Measurements from ENCODE around the gene RUSC2.

The RUSC2 gene

GRCh38 chr9:35478871-35479270 is 11.0 kb upstream of the RUSC2 start:
- H3K27ac ChIP-seq (ENCODE audit: low read depth, low read length): no peak overlapping the region
- H3K79me1 ChIP-seq (ENCODE audit: low read length): no peaks in the 10 kb centered on the region
- no peak overlapping the region for H3K4ac ChIP-seq (ENCODE audit: low read depth, low read length)
- H2AK5ac ChIP-seq (ENCODE audit: low read length): no peak overlapping the region
- no CpG with 5 or more reads among the region's 1 CpG for WGBS (ENCODE audit: extremely low coverage, insufficient coverage, low lambda C conversion rate)
- H3K56ac ChIP-seq (ENCODE audit: low read length): no peak overlapping the region
- H4K8ac ChIP-seq (ENCODE audit: low read depth, low read length): no peak overlapping the region
- H3K18ac ChIP-seq (ENCODE audit: low read length): no peak overlapping the region
- H3K4me3 ChIP-seq (ENCODE audit: low read length): no peak overlapping the region
- no peak overlapping the region for H3K23ac ChIP-seq (ENCODE audit: low read length)
- H3K9ac ChIP-seq (ENCODE audit: low read length): no peak overlapping the region
- H3K79me2 ChIP-seq (ENCODE audit: control insufficient read depth, insufficient read depth, low read length): no peaks in the 10 kb centered on the region
- H2BK5ac ChIP-seq (ENCODE audit: low read length): no peak overlapping the region
- H2BK15ac ChIP-seq (replicated peaks; ENCODE audit: low read depth): no peak overlapping the region
- no peaks in the 10 kb centered on the region for H3K27me3 ChIP-seq (ENCODE audit: insufficient read depth, low read length, poor library complexity)
- H4K5ac ChIP-seq (ENCODE audit: low read length): no peak overlapping the region
- H3K4me2 ChIP-seq (ENCODE audit: low read length): no peak overlapping the region
- DNase-seq: no peak
- H2BK120ac ChIP-seq (ENCODE audit: low read depth, low read length): no peak overlapping the region
- no peaks in the 10 kb centered on the region for H3K4me1 ChIP-seq (ENCODE audit: control insufficient read depth, low read depth, low read length)
- H3K36me3 ChIP-seq (ENCODE audit: control insufficient read depth, insufficient read depth, low read length): no peaks in the 10 kb centered on the region

GRCh38 chr9:35481347-35481975 is 8.4 kb upstream of the RUSC2 start:
- Histone ChIP-seq H3K79me2 (ENCODE audit: control insufficient read depth, insufficient read depth, low read length) (no peaks in the 10 kb centered on the region), H4K8ac (ENCODE audit: low read depth, low read length) (no peak overlapping the region), H3K9ac (ENCODE audit: low read length) (no peak overlapping the region), H2AK5ac (ENCODE audit: low read length) (no peak overlapping the region), H2BK120ac (ENCODE audit: low read depth, low read length) (no peak overlapping the region), H3K4ac (ENCODE audit: low read depth, low read length) (no peak overlapping the region), H3K36me3 (ENCODE audit: control insufficient read depth, insufficient read depth, low read length) (no peaks in the 10 kb centered on the region), H3K18ac (ENCODE audit: low read length) (no peak overlapping the region), H3K4me1 (ENCODE audit: control insufficient read depth, low read depth, low read length) (no peaks in the 10 kb centered on the region), H3K27me3 (ENCODE audit: insufficient read depth, low read length, poor library complexity) (no peaks in the 10 kb centered on the region), H4K5ac (ENCODE audit: low read length) (no peak overlapping the region), H2BK15ac (replicated peaks; ENCODE audit: low read depth) (no peak overlapping the region), H3K4me3 (ENCODE audit: low read length) (no peak overlapping the region), H3K4me2 (ENCODE audit: low read length) (no peak overlapping the region), H3K23ac (ENCODE audit: low read length) (no peak overlapping the region), H3K56ac (ENCODE audit: low read length) (no peak overlapping the region), H2BK5ac (ENCODE audit: low read length) (no peak overlapping the region), H3K79me1 (ENCODE audit: low read length) (no peaks in the 10 kb centered on the region), H3K27ac (ENCODE audit: low read depth, low read length) (no peak overlapping the region)
- no CpG with 5 or more reads among the region's 4 CpGs for WGBS (ENCODE audit: extremely low coverage, insufficient coverage, low lambda C conversion rate)
- peak; percentile 60 for DNase-seq

DNA sequence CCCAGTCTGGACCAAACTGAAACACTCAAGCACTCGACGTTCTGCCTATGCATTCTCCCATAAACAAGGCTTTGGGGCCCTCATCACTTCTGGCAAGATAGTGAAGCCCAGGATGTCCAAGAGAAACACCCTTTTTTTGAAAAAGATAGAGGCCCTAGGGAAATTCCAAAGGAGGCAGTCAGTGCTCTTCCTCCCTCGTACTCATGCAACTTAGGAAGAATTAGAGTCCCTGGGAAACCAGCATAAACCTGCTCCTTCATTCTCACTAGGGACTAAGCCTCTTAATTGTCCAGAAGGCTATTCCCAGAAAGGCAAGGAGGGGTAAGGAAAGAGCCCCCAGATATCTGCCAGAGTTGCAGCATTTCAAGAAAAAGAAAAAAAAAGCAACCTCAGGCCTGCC is 7.8 kb upstream of the RUSC2 start:
- no peak for DNase-seq
- no peak overlapping the region for H2BK15ac ChIP-seq (replicated peaks; ENCODE audit: low read depth)
- no peaks in the 10 kb centered on the region for H3K27me3 ChIP-seq (ENCODE audit: insufficient read depth, low read length, poor library complexity)
- no peak overlapping the region for H2BK5ac ChIP-seq (ENCODE audit: low read length)
- H3K9ac ChIP-seq (ENCODE audit: low read length): no peak overlapping the region
- no peak overlapping the region for H4K5ac ChIP-seq (ENCODE audit: low read length)
- no peak overlapping the region for H3K4ac ChIP-seq (ENCODE audit: low read depth, low read length)
- H3K18ac ChIP-seq (ENCODE audit: low read length): no peak overlapping the region
- no peak overlapping the region for H3K56ac ChIP-seq (ENCODE audit: low read length)
- no CpG with 5 or more reads among the region's 3 CpGs for WGBS (ENCODE audit: extremely low coverage, insufficient coverage, low lambda C conversion rate)
- no peak overlapping the region for H4K8ac ChIP-seq (ENCODE audit: low read depth, low read length)
- no peaks in the 10 kb centered on the region for H3K4me1 ChIP-seq (ENCODE audit: control insufficient read depth, low read depth, low read length)
- no peaks in the 10 kb centered on the region for H3K79me2 ChIP-seq (ENCODE audit: control insufficient read depth, insufficient read depth, low read length)
- no peak overlapping the region for H3K4me2 ChIP-seq (ENCODE audit: low read length)
- H2AK5ac ChIP-seq (ENCODE audit: low read length): no peak overlapping the region
- H3K4me3 ChIP-seq (ENCODE audit: low read length): no peak overlapping the region
- no peaks in the 10 kb centered on the region for H3K36me3 ChIP-seq (ENCODE audit: control insufficient read depth, insufficient read depth, low read length)
- no peaks in the 10 kb centered on the region for H3K79me1 ChIP-seq (ENCODE audit: low read length)
- no peak overlapping the region for H3K27ac ChIP-seq (ENCODE audit: low read depth, low read length)
- H2BK120ac ChIP-seq (ENCODE audit: low read depth, low read length): no peak overlapping the region
- H3K23ac ChIP-seq (ENCODE audit: low read length): no peak overlapping the region

- no peak overlapping the region for H3K18ac ChIP-seq (ENCODE audit: low read length)
- H4K5ac ChIP-seq (ENCODE audit: low read length): no peak overlapping the region
- H2BK120ac ChIP-seq (ENCODE audit: low read depth, low read length): no peak overlapping the region
- H3K4ac ChIP-seq (ENCODE audit: low read depth, low read length): no peak overlapping the region
- no peak overlapping the region for H3K27ac ChIP-seq (ENCODE audit: low read depth, low read length)
- no CpG with 5 or more reads among the region's 3 CpGs for WGBS (ENCODE audit: extremely low coverage, insufficient coverage, low lambda C conversion rate)
- no peak overlapping the region for H2BK5ac ChIP-seq (ENCODE audit: low read length)
- no peaks in the 10 kb centered on the region for H3K79me2 ChIP-seq (ENCODE audit: control insufficient read depth, insufficient read depth, low read length)
- DNase-seq: no peak
- H3K79me1 ChIP-seq (ENCODE audit: low read length): no peaks in the 10 kb centered on the region
- no peak overlapping the region for H2AK5ac ChIP-seq (ENCODE audit: low read length)
- no peak overlapping the region for H3K4me2 ChIP-seq (ENCODE audit: low read length)
- H3K4me1 ChIP-seq (ENCODE audit: control insufficient read depth, low read depth, low read length): no peaks in the 10 kb centered on the region
- H3K9ac ChIP-seq (ENCODE audit: low read length): no peak overlapping the region
- H2BK15ac ChIP-seq (replicated peaks; ENCODE audit: low read depth): no peak overlapping the region
- H3K36me3 ChIP-seq (ENCODE audit: control insufficient read depth, insufficient read depth, low read length): no peaks in the 10 kb centered on the region
- no peak overlapping the region for H3K4me3 ChIP-seq (ENCODE audit: low read length)
- H3K56ac ChIP-seq (ENCODE audit: low read length): no peak overlapping the region
- no peaks in the 10 kb centered on the region for H3K27me3 ChIP-seq (ENCODE audit: insufficient read depth, low read length, poor library complexity)
- no peak overlapping the region for H3K23ac ChIP-seq (ENCODE audit: low read length)
- no peak overlapping the region for H4K8ac ChIP-seq (ENCODE audit: low read depth, low read length)
Measured at GRCh38 chr9:35484406-35484805, 5.5 kb upstream of the RUSC2 start.

DNA sequence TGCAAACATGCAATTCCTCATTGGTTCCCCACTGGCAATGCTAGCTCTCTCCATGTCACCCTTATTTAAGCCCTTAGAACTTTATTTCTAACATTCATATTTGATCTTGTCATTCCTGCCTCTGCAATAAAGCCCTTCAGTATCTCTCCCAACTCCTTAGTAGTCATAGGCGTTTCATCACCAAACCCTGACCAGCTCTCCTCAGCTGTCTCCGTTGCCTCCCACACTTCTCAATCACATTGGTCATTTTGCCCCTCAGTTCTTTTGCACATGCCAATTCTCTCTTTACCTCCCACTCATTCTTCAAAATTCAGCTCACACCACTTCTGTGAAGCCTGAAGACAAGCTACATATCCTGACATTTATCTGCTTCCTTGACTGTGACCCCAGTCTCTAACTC is 2.8 kb upstream of the RUSC2 start:
- Histone ChIP-seq H4K8ac (ENCODE audit: low read depth, low read length) (no peak overlapping the region), H3K23ac (ENCODE audit: low read length) (no peak overlapping the region), H3K56ac (ENCODE audit: low read length) (no peak overlapping the region), H4K5ac (ENCODE audit: low read length) (no peak overlapping the region), H3K18ac (ENCODE audit: low read length) (no peak overlapping the region), H2BK5ac (ENCODE audit: low read length) (no peak overlapping the region), H3K9ac (ENCODE audit: low read length) (no peak overlapping the region), H3K79me1 (ENCODE audit: low read length) (peaks cover 1% of the 10 kb centered on the region), H3K4me3 (ENCODE audit: low read length) (no peak overlapping the region), H3K4me2 (ENCODE audit: low read length) (no peak overlapping the region), H3K36me3 (ENCODE audit: control insufficient read depth, insufficient read depth, low read length) (no peaks in the 10 kb centered on the region), H3K4me1 (ENCODE audit: control insufficient read depth, low read depth, low read length) (peaks cover 3% of the 10 kb centered on the region), H3K79me2 (ENCODE audit: control insufficient read depth, insufficient read depth, low read length) (no peaks in the 10 kb centered on the region), H2BK120ac (ENCODE audit: low read depth, low read length) (no peak overlapping the region), H3K27ac (ENCODE audit: low read depth, low read length) (no peak overlapping the region), H2AK5ac (ENCODE audit: low read length) (no peak overlapping the region), H3K4ac (ENCODE audit: low read depth, low read length) (no peak overlapping the region), H3K27me3 (ENCODE audit: insufficient read depth, low read length, poor library complexity) (no peaks in the 10 kb centered on the region), H2BK15ac (replicated peaks; ENCODE audit: low read depth) (no peak overlapping the region)
- DNase-seq: no peak
- no CpG with 5 or more reads among the region's 2 CpGs for WGBS (ENCODE audit: extremely low coverage, insufficient coverage, low lambda C conversion rate)

GRCh38 chr9:35488021-35488420 is 1.9 kb upstream of the RUSC2 start:
- no peaks in the 10 kb centered on the region for H3K79me2 ChIP-seq (ENCODE audit: control insufficient read depth, insufficient read depth, low read length)
- H3K4me1 ChIP-seq (ENCODE audit: control insufficient read depth, low read depth, low read length): peaks cover 3% of the 10 kb centered on the region
- no peak for DNase-seq
- no peak overlapping the region for H2BK5ac ChIP-seq (ENCODE audit: low read length)
- H3K36me3 ChIP-seq (ENCODE audit: control insufficient read depth, insufficient read depth, low read length): no peaks in the 10 kb centered on the region
- H3K27ac ChIP-seq (ENCODE audit: low read depth, low read length): no peak overlapping the region
- no peaks in the 10 kb centered on the region for H3K27me3 ChIP-seq (ENCODE audit: insufficient read depth, low read length, poor library complexity)
- no peak overlapping the region for H3K9ac ChIP-seq (ENCODE audit: low read length)
- no peak overlapping the region for H2BK15ac ChIP-seq (replicated peaks; ENCODE audit: low read depth)
- no peak overlapping the region for H3K56ac ChIP-seq (ENCODE audit: low read length)
- H3K23ac ChIP-seq (ENCODE audit: low read length): no peak overlapping the region
- no peak overlapping the region for H2BK120ac ChIP-seq (ENCODE audit: low read depth, low read length)
- no CpG with 5 or more reads among the region's 10 CpGs for WGBS (ENCODE audit: extremely low coverage, insufficient coverage, low lambda C conversion rate)
- no peak overlapping the region for H2AK5ac ChIP-seq (ENCODE audit: low read length)
- H3K4ac ChIP-seq (ENCODE audit: low read depth, low read length): no peak overlapping the region
- H4K8ac ChIP-seq (ENCODE audit: low read depth, low read length): no peak overlapping the region
- no peak overlapping the region for H4K5ac ChIP-seq (ENCODE audit: low read length)
- H3K4me2 ChIP-seq (ENCODE audit: low read length): no peak overlapping the region
- no peak overlapping the region for H3K4me3 ChIP-seq (ENCODE audit: low read length)
- H3K79me1 ChIP-seq (ENCODE audit: low read length): peaks cover 1% of the 10 kb centered on the region
- no peak overlapping the region for H3K18ac ChIP-seq (ENCODE audit: low read length)
